Left ventricle myocardium inferior (tissue), 1 donor: Measurements from ENCODE around the gene BAG3. TPM values are rescaled to one million over a fixed set of nuclear protein-coding genes. Genes with fewer than 3 reads are reported as not detected.

Source experiments
- DNase-seq: peaks from one replicate; pipeline ENCODE4 v3.0.0-alpha.2; 2020
- H3K27ac ChIP-seq: fragments of 200-600 bp; replicated peaks from 2 replicates; pipeline ENCODE4 v1.8.0; 2021
- H3K27me3 ChIP-seq: fragments of 200-600 bp; 2 replicates; pipeline ENCODE4 v1.8.0; 2021; ENCODE audit warnings: low read depth
- H3K36me3 ChIP-seq: fragments of 200-600 bp; 2 replicates; pipeline ENCODE4 v1.8.0; 2021
- H3K4me1 ChIP-seq: fragments of 200-600 bp; 2 replicates; pipeline ENCODE4 v1.8.0; 2021
- H3K4me3 ChIP-seq: fragments of 200-600 bp; 2 replicates; pipeline ENCODE4 v1.8.0; 2021; ENCODE audit warnings: mild to moderate bottlenecking, moderate library complexity
- H3K9me3 ChIP-seq: fragments of 200-600 bp; replicated peaks from 2 replicates; pipeline ENCODE4 v1.8.0; 2021
- intact Hi-C: fragments of 100-400 bp; cut with micrococcal nuclease; formaldehyde crosslinking; loops from one replicate; pipeline ENCODE4 v1.11.0; 2022
- total RNA-seq: library from RNA; stranded (reverse); fragmentation: NEBNext Ultra II Directional; extraction: Animal tissue kit (Norgen Biotek cat#: 25700); gene quantifications from one replicate; pipeline ENCODE4 v1.2.1, GENCODE V29; 2021
- TF ChIP-seq, protein P1 (sequence below): fragments of 200-600 bp; IDR thresholded peaks from 2 replicates; pipeline ENCODE4 v1.8.0; 2021; ENCODE audit warnings: antibody characterized with exemption, mild to moderate bottlenecking, borderline replicate concordance
- donor health status: DM: no; HTN: yes; CAD: no; lungs with severe emphysema.

Gene BAG3
- total RNA-seq, 1 donor from 2014 or later: 164 TPM

DNA sequence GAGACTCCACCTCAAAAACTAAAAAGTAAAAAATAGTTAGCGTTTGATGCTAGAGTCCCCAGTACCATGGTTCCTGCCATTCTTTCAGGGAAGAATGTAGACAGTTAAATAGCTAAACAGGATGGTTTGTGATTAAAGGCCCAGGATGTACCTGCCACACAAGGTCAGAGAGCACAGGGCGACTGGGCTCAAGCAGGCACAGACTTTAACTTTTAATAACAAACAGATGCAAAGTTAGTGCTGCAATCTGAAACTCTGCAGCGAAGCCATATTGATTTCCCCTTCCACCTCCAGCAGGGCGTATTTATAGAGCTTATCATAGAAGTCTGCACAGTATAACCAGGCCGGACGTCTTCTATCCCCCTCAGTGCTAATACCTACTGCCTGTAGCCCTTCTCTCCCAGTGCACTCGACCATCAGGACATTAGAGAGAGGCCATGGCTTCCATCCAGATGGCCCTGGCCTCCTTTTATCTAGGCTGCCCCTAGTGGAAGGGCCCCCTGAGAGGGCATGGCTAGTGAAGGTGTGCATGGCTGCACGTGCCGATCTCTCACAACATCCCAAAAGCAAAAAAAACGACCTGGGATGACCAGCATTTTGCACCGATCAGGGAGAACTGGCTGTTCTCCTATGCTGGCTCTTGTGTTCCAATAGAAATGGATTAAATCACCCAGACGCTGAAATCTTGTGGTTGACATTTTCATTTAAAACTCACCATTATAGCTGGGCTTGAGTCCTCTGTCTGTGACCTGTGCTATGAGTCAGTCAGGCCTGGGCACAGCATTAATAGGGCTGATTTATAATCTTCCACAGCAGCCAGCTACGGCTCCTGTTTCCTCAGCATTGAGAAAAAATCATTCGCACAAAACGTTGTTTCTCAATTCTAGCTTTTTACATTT, 7.6 kb upstream of the BAG3 start:
- H3K36me3 ChIP-seq: no peaks in the 10 kb centered on the region
- intact Hi-C loops: no loop called here
- H3K9me3 ChIP-seq: peaks cover 15% of the 10 kb centered on the region
- no peak overlapping the region for H3K27ac ChIP-seq
- DNase-seq: no peak
- TF ChIP-seq, protein P1, sequence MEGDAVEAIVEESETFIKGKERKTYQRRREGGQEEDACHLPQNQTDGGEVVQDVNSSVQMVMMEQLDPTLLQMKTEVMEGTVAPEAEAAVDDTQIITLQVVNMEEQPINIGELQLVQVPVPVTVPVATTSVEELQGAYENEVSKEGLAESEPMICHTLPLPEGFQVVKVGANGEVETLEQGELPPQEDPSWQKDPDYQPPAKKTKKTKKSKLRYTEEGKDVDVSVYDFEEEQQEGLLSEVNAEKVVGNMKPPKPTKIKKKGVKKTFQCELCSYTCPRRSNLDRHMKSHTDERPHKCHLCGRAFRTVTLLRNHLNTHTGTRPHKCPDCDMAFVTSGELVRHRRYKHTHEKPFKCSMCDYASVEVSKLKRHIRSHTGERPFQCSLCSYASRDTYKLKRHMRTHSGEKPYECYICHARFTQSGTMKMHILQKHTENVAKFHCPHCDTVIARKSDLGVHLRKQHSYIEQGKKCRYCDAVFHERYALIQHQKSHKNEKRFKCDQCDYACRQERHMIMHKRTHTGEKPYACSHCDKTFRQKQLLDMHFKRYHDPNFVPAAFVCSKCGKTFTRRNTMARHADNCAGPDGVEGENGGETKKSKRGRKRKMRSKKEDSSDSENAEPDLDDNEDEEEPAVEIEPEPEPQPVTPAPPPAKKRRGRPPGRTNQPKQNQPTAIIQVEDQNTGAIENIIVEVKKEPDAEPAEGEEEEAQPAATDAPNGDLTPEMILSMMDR: no peak
- H3K4me1 ChIP-seq: no peaks in the 10 kb centered on the region
- no peaks in the 10 kb centered on the region for H3K27me3 ChIP-seq
- H3K4me3 ChIP-seq: no peak overlapping the region

DNA sequence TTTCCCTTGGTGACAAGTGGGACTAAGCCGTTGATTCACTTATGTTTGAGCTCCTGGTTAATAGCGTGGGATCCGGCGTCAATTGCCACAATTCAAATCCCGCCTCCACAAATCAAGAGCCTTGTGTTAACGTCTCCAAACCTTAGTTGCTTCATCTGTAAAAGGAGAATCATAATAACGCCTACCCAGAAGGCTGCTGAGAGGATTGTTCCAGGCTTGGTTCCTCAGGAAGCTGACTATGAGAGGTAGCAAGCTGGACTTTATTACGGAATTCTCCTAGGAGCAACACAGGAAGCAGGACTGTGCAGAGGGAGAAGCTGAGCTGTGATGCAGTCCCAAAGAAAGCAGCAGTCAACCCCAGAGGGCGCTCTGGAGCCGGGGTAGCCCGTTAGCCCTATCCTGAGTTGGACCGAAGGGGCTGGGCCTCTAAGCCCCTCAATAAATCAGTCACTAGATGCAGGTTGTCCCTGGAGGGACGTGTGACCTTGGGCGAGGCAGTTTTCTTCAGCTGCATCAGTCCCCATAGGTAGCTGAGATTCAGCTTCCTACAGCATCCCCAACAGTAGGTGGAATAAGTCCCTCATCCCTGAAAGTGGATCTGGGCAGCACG, 6.9 kb upstream of the BAG3 start:
- DNase-seq: no peak
- Histone ChIP-seq H3K4me1 (no peaks in the 10 kb centered on the region), H3K4me3 (no peak overlapping the region), H3K36me3 (no peaks in the 10 kb centered on the region), H3K27me3 (no peaks in the 10 kb centered on the region), H3K9me3 (peaks cover 15% of the 10 kb centered on the region), H3K27ac (no peak overlapping the region)
- TF ChIP-seq, protein P1: no peak
- intact Hi-C loops: no loop called here

DNA sequence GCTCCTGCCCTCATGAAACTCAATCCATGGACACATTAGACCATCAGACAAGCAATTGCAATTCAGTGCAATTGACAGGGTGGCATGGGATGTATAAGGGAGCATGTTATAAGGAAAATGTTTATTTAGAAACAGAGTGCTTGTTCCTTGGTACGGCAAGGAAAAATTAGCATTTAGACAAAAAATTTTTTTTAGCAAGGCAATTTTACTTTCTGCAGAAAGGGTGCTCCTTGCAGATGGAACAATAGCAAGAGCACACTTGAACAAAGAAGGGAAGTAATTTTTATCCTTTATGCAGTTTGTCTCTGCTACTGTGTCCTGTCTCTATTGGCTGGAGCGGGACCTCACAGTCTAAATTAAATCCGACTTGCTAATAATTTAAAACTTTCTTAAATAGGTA, 6.2 kb upstream of the BAG3 start:
- H3K4me1 ChIP-seq: no peaks in the 10 kb centered on the region
- no peaks in the 10 kb centered on the region for H3K36me3 ChIP-seq
- no peak overlapping the region for H3K4me3 ChIP-seq
- TF ChIP-seq, protein P1: no peak
- H3K9me3 ChIP-seq: peaks cover 15% of the 10 kb centered on the region
- H3K27ac ChIP-seq: no peak overlapping the region
- intact Hi-C loops: no loop called here
- DNase-seq: no peak
- H3K27me3 ChIP-seq: no peaks in the 10 kb centered on the region

DNA sequence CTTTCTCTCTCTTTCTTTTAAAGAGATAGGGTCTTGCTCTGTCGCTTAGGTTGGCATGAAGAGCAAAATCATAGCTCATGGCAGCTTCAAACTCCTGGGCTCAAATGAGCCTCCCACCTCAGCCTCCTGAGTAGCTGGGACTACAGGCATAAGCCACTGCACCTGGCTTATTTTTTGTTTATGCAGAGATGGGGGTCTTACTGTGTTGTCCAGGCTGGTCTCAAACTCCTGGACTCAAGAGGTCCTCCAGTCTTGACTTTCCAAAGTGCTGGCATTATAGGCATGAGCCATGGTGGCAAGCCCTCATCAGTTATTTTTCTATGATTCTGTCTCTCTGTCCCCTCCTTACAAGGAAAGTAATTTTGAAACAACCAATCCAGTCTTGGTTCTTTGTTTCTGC, 1.1 kb upstream of the BAG3 start:
- intact Hi-C loops: no loop called here
- no peaks in the 10 kb centered on the region for H3K27me3 ChIP-seq
- H3K36me3 ChIP-seq: no peaks in the 10 kb centered on the region
- H3K9me3 ChIP-seq: peaks cover 6% of the 10 kb centered on the region
- DNase-seq: no peak
- TF ChIP-seq, protein P1: no peak
- H3K27ac ChIP-seq: peak overlapping the region; percentile 94
- no peak overlapping the region for H3K4me3 ChIP-seq
- peaks cover 36% of the 10 kb centered on the region for H3K4me1 ChIP-seq

DNA sequence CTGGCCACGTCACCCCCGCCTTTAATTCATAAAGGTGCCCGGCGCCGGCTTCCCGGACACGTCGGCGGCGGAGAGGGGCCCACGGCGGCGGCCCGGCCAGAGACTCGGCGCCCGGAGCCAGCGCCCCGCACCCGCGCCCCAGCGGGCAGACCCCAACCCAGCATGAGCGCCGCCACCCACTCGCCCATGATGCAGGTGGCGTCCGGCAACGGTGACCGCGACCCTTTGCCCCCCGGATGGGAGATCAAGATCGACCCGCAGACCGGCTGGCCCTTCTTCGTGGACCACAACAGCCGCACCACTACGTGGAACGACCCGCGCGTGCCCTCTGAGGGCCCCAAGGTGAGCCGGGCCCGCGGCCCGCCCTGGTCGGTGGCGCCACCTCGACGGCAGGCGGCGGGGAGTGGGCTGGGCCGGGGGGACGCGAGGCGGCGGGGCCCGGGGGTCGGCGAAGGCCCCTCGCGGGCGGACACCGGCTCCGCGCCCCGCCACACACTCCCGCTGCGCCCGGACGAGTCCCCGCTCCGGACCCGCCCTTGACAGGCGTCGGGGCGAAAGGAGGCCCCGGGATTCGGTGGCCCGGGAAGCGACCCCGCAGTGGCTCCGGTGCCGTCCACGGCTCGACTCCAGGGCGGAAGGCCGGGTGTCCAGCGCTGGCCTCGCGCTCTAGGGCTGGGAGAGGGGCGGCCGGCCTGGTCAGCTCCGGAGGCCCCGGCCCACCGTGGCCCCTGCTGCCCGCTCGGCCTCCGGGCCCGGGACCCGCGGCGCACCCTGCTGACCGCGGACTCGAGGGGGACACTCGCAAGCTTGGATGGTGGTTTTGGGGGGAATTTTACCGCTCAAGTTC, 557 bp downstream of the BAG3 start:
- peaks cover 53% of the 10 kb centered on the region for H3K4me1 ChIP-seq
- intact Hi-C loops: no loop called here
- peak; percentile 22 for DNase-seq

More for the DNA sequence above, 557 bp downstream of the BAG3 start:
- Histone ChIP-seq H3K4me3 (peak overlapping the region; percentile 82), H3K9me3 (no peaks in the 10 kb centered on the region), H3K27me3 (no peaks in the 10 kb centered on the region), H3K36me3 (no peaks in the 10 kb centered on the region), H3K27ac (peak overlapping the region; percentile 94)
- TF ChIP-seq, protein P1: peak; percentile 9
